Colonic mucosa (tissue), 4 donors: Measurements from ENCODE around the gene PHLDB3. TPM values are rescaled to one million over a fixed set of nuclear protein-coding genes. Genes with fewer than 3 reads are reported as not detected.

Experiments used
- DNase-seq: peaks from one replicate; pipeline ENCODE4 v3.0.0-alpha.2; 2020
- H3K27ac ChIP-seq: fragments of 200-600 bp; one replicate; pipeline ENCODE4 v1.8.0; 2021
- H3K27me3 ChIP-seq: fragments of 200-600 bp; one replicate; pipeline ENCODE4 v1.8.0; 2021
- H3K36me3 ChIP-seq: fragments of 200-600 bp; one replicate; pipeline ENCODE4 v1.8.0; 2021
- H3K4me1 ChIP-seq: fragments of 200-600 bp; one replicate; pipeline ENCODE4 v1.8.0; 2021; ENCODE audit warnings: mild to moderate bottlenecking
- H3K4me3 ChIP-seq: fragments of 200-600 bp; one replicate; pipeline ENCODE4 v1.8.0; 2021
- H3K9ac ChIP-seq, 2 donors: one replicate each; pipeline ENCODE4 v1.7.0; 2013; ENCODE audit warnings: control low read depth in 2 of 2, low read depth in 2 of 2, low read length in 2 of 2
- H3K9me3 ChIP-seq: fragments of 200-600 bp; one replicate; pipeline ENCODE4 v1.8.0; 2021
- CTCF ChIP-seq: fragments of 200-600 bp; IDR thresholded peaks from one replicate; pipeline ENCODE4 v1.8.0; 2022; ENCODE audit warnings: antibody characterized with exemption, mild to moderate bottlenecking
- intact Hi-C: fragments of 100-400 bp; cut with DNase I; formaldehyde crosslinking; loops from one replicate; pipeline ENCODE4 v1.14.1; 2022
- total RNA-seq, 2 donors: library from RNA; stranded (reverse); fragmentation: NEBNext Ultra II Directional in 1 of 2; extraction: Animal tissue kit (Norgen Biotek cat#: 25700) in 1 of 2; gene quantifications; one replicate each; pipeline ENCODE4 v1.2.1, GENCODE V29; 2021
- donor health status: healthy.
- donor health status: DM: no; HTN: no; CAD: no.
- donor health status: DM: no; HTN: no; CAD: no.

Gene PHLDB3
- total RNA-seq, 2 donors from 2014 or later, result 6.8 to 24.0 TPM

GRCh38 chr19:43490759-43491158 lies 13.8 kb downstream of the PHLDB3 start:
- Histone ChIP-seq H3K27me3 (no peaks in the 10 kb centered on the region), H3K4me1 (no peaks in the 10 kb centered on the region), H3K9ac (no peak overlapping the region), H3K9me3 (no peaks in the 10 kb centered on the region), H3K4me3 (no peak overlapping the region), H3K36me3 (no peaks in the 10 kb centered on the region), H3K27ac (no peak overlapping the region)
- TF ChIP-seq CTCF, result no peak
- no peak for DNase-seq
- intact Hi-C loops, result no loop called here

GRCh38 chr19:43489979-43490599 lies 14.5 kb downstream of the PHLDB3 start:
- H3K36me3 ChIP-seq, result no peaks in the 10 kb centered on the region
- no peak overlapping the region for H3K4me3 ChIP-seq
- H3K9me3 ChIP-seq, result no peaks in the 10 kb centered on the region
- H3K27me3 ChIP-seq, result no peaks in the 10 kb centered on the region
- no peaks in the 10 kb centered on the region for H3K4me1 ChIP-seq
- H3K27ac ChIP-seq, result no peak overlapping the region
- no peak overlapping the region for H3K9ac ChIP-seq
- no peak for DNase-seq
- intact Hi-C loops, result no loop called here
- no peak for TF ChIP-seq CTCF

GRCh38 chr19:43489310-43489709 lies 15.2 kb downstream of the PHLDB3 start:
- no peak overlapping the region for H3K27ac ChIP-seq
- no peak for DNase-seq
- intact Hi-C loops, result no loop called here
- H3K4me1 ChIP-seq, result no peaks in the 10 kb centered on the region
- no peak overlapping the region for H3K4me3 ChIP-seq
- no peaks in the 10 kb centered on the region for H3K9me3 ChIP-seq
- H3K27me3 ChIP-seq, result no peaks in the 10 kb centered on the region
- H3K36me3 ChIP-seq, result no peaks in the 10 kb centered on the region
- TF ChIP-seq CTCF, result no peak
- no peak overlapping the region for H3K9ac ChIP-seq

GRCh38 chr19:43488179-43488578 lies 16.4 kb downstream of the PHLDB3 start:
- Histone ChIP-seq H3K9ac (no peak overlapping the region), H3K36me3 (no peaks in the 10 kb centered on the region), H3K4me3 (no peak overlapping the region), H3K9me3 (no peaks in the 10 kb centered on the region), H3K4me1 (no peaks in the 10 kb centered on the region), H3K27ac (no peak overlapping the region), H3K27me3 (no peaks in the 10 kb centered on the region)
- intact Hi-C loops, result no loop called here
- no peak for DNase-seq
- TF ChIP-seq CTCF, result no peak

GRCh38 chr19:43486412-43486811 lies 18.1 kb downstream of the PHLDB3 start:
- Histone ChIP-seq H3K27me3 (no peaks in the 10 kb centered on the region), H3K9me3 (no peaks in the 10 kb centered on the region), H3K36me3 (no peaks in the 10 kb centered on the region), H3K9ac (no peak overlapping the region), H3K27ac (no peak overlapping the region), H3K4me3 (no peak overlapping the region), H3K4me1 (no peaks in the 10 kb centered on the region)
- intact Hi-C loops, result no loop called here
- DNase-seq, result no peak
- TF ChIP-seq CTCF, result no peak
